Muscle of leg (tissue), 11 donors: Measurements from ENCODE around the gene RBM33. TPM values are rescaled to one million over a fixed set of nuclear protein-coding genes. Genes with fewer than 3 reads are reported as not detected.
A peak's percentile ranks its signal among the peaks of the same experiment; 100 is the strongest.

ENCODE experiments used
- DNase-seq: peaks from one replicate; pipeline ENCODE4 v3.0.0; 2013
- H3K27ac ChIP-seq: one replicate; pipeline ENCODE4 v1.5.1; 2013; ENCODE audit warnings: mild to moderate bottlenecking, low read length, control low read depth
- H3K27me3 ChIP-seq: one replicate; pipeline ENCODE4 v1.6.1; 2013; ENCODE audit warnings: low read length; ENCODE audit not compliant: control insufficient read depth, insufficient read depth
- H3K36me3 ChIP-seq: one replicate; pipeline ENCODE4 v1.6.1; 2013; ENCODE audit warnings: low read length; ENCODE audit not compliant: control insufficient read depth, insufficient read depth
- H3K4me1 ChIP-seq: one replicate; pipeline ENCODE4 v1.6.1; 2013; ENCODE audit warnings: low read length; ENCODE audit not compliant: control insufficient read depth, insufficient read depth
- H3K4me3 ChIP-seq: one replicate; pipeline ENCODE4 v1.5.1; 2013; ENCODE audit warnings: low read length, control low read depth
- H3K9me3 ChIP-seq: replicated peaks from 2 replicates; pipeline ENCODE4 v1.6.1; 2013; ENCODE audit warnings: low read depth, low read length; ENCODE audit not compliant: control insufficient read depth
- WGBS: methylation state at CpG from one replicate; pipeline ENCODE4 v1.1.5; 2013; ENCODE audit warnings: missing lambda C conversion rate; ENCODE audit not compliant: insufficient coverage; 5-methylcytosine and 5-hydroxymethylcytosine counted together
- polyA plus RNA-seq, 8 donors: library from polyadenylated mRNA; unstranded; fragments of 120-200 nt; gene quantifications; one replicate each; pipeline versions ENCODE4 v1.2.1 to v1.2.3, GENCODE V29; 2013; ENCODE audit warnings: inconsistent platforms in 1 of 8, low replicate concordance in 1 of 8; ENCODE audit not compliant: insufficient read length in 8 of 8, insufficient read depth in 1 of 8
- total RNA-seq: library from RNA; stranded (reverse); fragments of 120-200 nt; gene quantifications from one replicate; pipeline ENCODE4 v1.2.4, GENCODE V29; 2013

The RBM33 gene
- total and polyA plus RNA-seq, 9 donors = 18.3 to 46.2 (median 25.6) TPM

DNA sequence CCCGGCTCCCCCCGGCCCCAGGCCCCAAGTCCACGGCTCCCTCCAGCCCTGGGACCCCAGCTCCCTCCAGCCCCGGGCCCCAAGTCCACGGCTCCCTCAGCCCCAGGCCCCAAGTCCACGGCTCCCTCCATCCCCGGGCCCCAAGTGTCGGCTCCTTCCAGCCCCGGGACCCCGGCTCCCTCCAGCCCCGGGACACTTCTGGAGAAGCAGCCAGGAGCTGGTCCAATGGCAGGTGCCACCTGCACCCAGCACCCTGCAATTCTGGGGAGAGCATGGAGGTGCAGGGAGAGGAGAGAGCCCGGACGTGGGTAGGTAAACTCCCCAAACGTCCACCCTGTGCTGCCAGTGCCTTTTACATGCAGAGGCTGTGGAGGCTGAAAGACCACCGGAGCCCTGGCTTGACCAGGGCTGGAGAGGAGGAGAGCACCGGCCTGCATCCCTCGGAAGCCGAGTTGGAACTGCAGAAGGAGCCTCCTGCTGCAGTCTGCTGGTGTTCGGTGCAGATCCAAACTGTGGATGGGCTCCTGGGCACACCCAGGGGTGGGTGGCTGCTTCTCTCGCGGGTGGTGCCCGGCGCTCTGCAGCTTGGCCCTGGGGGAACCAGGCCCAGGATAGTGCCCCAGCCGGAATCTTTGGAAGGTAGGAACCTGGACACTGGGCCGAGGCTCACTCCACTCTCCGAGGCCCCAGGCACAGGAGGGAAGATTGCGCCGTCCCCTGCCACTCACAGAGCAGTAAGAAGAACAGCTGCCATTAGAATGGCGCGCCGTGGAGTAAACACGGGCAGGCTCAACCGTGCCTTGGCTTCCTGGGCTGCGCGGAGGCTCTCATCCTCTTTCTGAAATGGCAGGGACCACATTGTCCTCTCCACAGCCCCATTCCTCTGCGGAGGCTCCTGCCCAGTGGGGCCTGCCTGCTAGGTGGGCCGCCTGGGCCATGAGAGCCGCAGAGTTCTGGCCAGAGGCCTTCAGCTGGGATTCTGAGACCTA, 153.1 kb downstream of the RBM33 start:
- WGBS = 85% methylated on average over 21 of the region's 38 CpGs
- DNase-seq = no peak
- Histone ChIP-seq H3K27me3 (peaks cover 61% of the 10 kb centered on the region), H3K4me3 (no peak overlapping the region), H3K36me3 (no peaks in the 10 kb centered on the region), H3K27ac (no peak overlapping the region), H3K9me3 (no peaks in the 10 kb centered on the region), H3K4me1 (peaks cover 3% of the 10 kb centered on the region)

DNA sequence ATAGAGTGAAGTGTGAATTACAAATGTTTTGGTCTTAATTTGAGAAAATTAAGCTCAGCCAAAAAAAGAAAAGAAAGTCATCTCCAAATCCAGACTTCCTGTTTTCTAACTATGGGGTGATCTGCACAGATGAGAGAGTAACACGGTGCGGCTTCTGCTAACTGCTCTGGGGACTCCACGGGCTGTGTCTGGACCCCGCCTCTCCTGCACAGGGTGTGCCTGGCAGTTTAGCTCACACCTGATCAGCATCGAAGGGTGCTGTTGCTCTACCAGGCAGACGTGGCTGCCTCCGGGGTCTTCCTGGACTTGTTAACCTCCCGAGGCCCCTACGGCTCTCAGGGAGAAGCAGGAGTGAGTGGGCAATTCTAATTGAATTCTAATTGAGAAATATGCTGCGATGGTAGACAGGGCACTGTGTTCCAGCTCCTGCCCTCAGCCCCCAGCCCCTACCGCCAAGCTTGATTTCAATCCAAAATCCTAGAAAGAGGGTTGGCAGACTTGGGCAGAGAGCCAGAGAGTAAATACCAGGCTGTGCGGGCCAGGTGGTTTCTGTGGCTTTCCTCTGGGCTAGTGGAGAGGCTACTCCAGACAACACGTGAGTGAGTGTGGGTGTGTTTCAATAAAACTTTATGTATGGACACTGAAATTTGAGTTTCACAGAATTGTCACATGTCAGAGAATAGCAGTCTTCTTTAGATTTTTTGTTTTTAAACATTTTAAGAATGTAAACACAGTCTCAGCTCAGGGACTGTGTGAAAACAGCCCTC, 154.4 kb downstream of the RBM33 start:
- Histone ChIP-seq H3K9me3 (no peaks in the 10 kb centered on the region), H3K27ac (no peak overlapping the region), H3K36me3 (no peaks in the 10 kb centered on the region), H3K4me1 (peaks cover 9% of the 10 kb centered on the region), H3K4me3 (no peak overlapping the region), H3K27me3 (peaks cover 74% of the 10 kb centered on the region)
- 60% methylated on average over 11 of the region's 13 CpGs for WGBS
- no peak for DNase-seq

DNA sequence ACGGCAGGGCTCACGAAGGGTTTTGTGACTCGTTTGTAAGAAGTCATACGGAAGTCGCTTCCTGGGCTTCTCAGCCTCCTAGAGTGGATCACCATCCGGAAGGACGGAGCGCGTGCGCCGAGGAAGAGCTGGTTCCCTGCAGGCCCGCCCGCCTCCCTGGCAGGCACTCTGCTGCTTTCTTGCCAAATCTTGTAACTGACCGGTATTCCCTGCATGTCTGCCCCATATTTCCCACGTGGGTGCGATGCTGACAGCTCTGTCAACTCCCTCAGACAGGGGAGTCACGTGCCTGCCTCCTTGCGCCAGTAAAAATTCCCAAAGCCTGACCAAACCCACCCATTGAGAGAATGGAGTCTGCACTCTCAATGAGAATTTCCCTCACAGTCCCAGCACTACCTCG, 155.1 kb downstream of the RBM33 start:
- DNase-seq = peak; percentile 18
- no peaks in the 10 kb centered on the region for H3K36me3 ChIP-seq
- no peaks in the 10 kb centered on the region for H3K9me3 ChIP-seq
- no peak overlapping the region for H3K27ac ChIP-seq
- H3K4me3 ChIP-seq = no peak overlapping the region
- WGBS = 29% methylated on average over 18 of the region's 19 CpGs
- H3K27me3 ChIP-seq = peaks cover 80% of the 10 kb centered on the region
- peaks cover 12% of the 10 kb centered on the region for H3K4me1 ChIP-seq

DNA sequence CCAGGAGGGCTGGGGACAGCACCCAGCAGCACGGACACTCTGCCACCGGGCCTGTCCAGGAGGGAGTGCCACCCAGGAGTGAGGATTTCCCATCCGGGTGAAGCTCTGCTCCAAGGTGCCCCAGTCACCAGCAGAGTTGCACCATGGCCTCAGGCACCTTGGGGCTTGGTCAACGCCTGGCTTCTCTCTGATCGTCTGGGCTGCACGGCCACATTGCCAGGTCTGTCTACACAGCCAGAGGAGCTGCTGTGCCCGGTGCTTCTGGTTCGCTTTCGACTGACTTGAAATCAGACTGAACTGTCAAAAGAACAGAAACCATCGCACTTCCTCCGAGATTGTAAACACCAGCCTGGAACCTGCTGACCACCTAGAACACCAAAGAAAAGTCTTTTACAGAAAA, 155.8 kb downstream of the RBM33 start:
- WGBS = 83% methylated on average over 11 of the region's 11 CpGs

DNA sequence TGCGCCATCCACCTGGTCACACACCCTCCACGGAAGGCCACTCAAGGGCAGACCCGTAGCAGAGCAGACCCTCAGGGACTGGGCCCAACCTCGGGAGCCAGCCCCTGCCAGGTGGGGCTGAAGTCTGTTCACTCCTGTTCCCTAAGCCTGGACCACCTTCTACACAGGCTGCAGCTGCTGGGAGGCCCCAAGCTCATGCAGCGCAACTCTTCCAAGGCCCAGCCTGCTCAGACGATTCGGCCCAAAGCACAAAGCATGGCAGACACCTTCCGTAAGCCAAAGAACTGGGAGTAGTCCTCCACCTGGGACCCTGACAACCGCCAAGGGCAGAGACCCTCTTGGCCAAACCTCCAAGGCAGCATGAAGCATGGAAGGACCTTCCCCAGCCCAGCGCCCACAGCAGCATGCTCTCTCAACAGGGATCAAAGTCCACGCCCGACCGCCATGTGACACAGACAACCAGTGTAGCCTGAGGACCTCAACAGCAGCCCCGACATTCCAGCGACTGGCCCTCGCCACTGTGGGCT, 156.3 kb downstream of the RBM33 start:
- H3K27ac ChIP-seq = no peak overlapping the region
- 80% methylated on average over 15 of the region's 16 CpGs for WGBS
- peaks cover 87% of the 10 kb centered on the region for H3K27me3 ChIP-seq
- no peaks in the 10 kb centered on the region for H3K36me3 ChIP-seq
- DNase-seq = no peak
- no peaks in the 10 kb centered on the region for H3K9me3 ChIP-seq
- H3K4me3 ChIP-seq = no peak overlapping the region
- H3K4me1 ChIP-seq = peaks cover 18% of the 10 kb centered on the region

More for the DNA sequence above, 155.8 kb downstream of the RBM33 start:
- DNase-seq = no peak
- Histone ChIP-seq H3K9me3 (no peaks in the 10 kb centered on the region), H3K4me1 (peaks cover 14% of the 10 kb centered on the region), H3K4me3 (no peak overlapping the region), H3K27ac (no peak overlapping the region), H3K36me3 (no peaks in the 10 kb centered on the region), H3K27me3 (peaks cover 86% of the 10 kb centered on the region)

DNA sequence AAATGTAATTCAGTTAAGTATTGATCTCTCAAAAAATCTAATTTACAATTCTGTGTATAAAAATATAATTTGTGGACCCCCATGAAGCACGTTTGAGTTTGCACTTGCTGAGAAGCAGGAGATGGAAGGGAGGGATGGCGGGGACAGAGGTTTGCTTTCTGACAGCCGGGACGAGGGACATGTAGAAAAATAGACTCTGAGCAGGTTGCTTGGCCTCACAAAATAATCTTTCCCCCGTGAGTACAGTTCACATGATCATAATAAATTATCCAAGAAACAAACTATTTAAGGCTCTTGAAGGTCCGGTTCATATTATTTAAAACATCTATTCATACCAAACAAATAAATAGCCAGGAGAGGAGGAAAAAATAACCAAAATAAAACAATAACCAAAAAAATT, 157.8 kb downstream of the RBM33 start:
- Histone ChIP-seq H3K27ac (no peak overlapping the region), H3K9me3 (no peaks in the 10 kb centered on the region), H3K4me3 (no peak overlapping the region), H3K27me3 (peaks cover 90% of the 10 kb centered on the region), H3K36me3 (no peaks in the 10 kb centered on the region), H3K4me1 (peaks cover 20% of the 10 kb centered on the region)
- no peak for DNase-seq
- no CpG with 5 or more reads among the region's 6 CpGs for WGBS

DNA sequence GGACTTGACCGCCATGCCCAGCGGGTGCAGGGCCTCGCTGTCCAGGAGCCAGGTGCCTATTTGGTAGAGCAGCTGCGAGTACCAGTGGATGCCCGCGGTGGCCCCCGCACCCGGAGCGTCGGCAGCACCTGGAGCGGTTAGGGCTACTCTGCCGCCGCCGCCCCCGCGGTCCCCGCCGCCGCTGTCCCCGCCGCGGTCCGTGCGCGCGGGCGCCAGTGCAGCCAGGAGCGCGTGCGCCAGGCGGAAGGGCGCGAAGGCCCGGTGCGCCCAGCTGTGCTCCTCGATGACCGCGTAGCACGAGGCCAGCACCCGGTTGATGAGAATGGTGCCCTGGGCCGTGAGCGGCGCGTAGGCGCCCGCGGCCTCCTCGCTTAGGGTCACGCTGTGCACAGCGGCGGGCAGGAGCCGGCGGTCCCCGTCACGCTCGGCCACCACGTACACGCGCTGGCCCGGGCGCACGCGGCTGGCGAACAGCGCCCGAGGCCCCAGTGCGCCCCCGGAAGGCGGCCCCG, 158.5 kb downstream of the RBM33 start:
- Histone ChIP-seq H3K4me1 (peaks cover 20% of the 10 kb centered on the region), H3K4me3 (no peak overlapping the region), H3K27me3 (peaks cover 92% of the 10 kb centered on the region), H3K36me3 (no peaks in the 10 kb centered on the region), H3K9me3 (no peaks in the 10 kb centered on the region), H3K27ac (no peak overlapping the region)
- 2% methylated on average over 70 of the region's 70 CpGs for WGBS
- no peak for DNase-seq

DNA sequence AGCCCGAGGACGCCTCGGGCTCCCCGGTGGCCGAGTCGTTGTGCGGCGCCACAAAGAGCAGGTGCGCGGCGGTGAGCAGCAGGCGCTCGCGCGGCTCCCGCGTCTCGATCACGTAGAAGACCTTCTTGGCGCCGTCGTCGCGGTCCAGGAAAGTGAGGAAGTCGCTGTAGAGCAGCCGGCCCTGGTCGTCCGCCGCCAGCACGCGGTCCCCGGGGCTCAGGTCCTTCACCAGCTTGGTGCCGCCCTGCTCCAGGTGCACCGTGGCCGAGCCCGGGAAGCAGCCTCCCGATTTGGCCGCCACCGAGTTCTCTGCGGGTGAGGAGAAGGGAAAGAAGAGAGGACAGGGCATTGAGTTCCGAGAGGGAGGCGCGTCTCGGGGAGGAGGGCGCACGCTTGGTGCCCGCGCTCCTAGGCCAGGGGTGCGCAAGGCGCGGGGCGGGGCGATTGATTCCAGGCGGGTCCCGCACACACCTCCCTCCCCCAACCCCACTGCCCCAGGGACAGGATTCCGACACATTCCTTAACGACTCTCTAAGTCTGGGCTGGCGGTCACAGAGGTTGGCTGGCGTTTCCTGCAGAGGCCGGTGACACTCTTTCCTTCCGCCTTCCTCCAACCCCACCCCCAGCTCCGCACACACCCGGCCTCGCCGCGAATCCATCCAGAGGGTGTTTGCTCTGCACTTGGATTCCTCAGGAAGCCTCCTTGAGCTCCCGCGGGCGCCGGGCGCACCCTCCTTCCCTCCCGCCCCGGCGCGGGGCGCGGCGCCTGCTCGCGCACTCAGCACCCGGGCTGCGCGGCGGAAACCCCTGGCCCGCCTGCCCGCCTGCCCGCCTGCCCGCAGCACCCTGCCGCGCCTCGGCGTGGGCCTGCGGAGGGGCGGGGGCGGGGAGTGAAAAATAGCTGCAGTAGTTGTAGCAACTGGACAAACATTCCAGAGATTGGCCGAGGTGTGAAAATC, 159.2 kb downstream of the RBM33 start:
- Histone ChIP-seq H3K27me3 (peaks cover 94% of the 10 kb centered on the region), H3K27ac (no peak overlapping the region), H3K4me1 (peaks cover 22% of the 10 kb centered on the region), H3K9me3 (no peaks in the 10 kb centered on the region), H3K36me3 (no peaks in the 10 kb centered on the region), H3K4me3 (no peak overlapping the region)
- WGBS = under 1% methylated on average over 87 of the region's 96 CpGs
- DNase-seq = no peak

DNA sequence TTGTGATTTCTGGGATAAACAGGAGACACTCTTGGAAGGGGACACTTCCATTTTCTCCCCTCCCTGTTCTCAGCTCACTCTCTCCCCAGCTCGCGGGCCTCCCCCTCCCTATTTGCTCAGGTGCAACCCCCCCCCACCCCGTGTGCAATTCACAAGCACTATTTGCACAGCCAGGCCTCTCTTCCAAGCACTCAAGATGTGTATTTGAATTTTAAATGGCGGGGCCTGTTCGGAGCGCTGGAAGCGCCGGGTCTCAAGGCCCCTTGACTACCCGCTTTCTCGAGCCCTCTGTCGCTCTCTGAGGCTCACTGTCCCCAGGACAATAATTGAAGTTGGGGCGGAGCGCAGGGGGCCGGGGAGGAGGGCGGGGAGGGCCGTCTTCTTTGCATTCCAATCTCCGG, 160.0 kb downstream of the RBM33 start:
- Histone ChIP-seq H3K36me3 (no peaks in the 10 kb centered on the region), H3K4me1 (peaks cover 28% of the 10 kb centered on the region), H3K27me3 (peaks cover 94% of the 10 kb centered on the region), H3K27ac (no peak overlapping the region), H3K4me3 (no peak overlapping the region), H3K9me3 (no peaks in the 10 kb centered on the region)
- WGBS = 0% methylated on average over 8 of the region's 17 CpGs
- no peak for DNase-seq
